ENCODE measurements around the gene SLC25A11.

The SLC25A11 gene

GRCh38 chr17:4978726-4979125 lies 38.9 kb upstream of the SLC25A11 start:
- no peak overlapping the region for H3K4me3 ChIP-seq (ENCODE audit: low read depth, low read length)
- TF ChIP-seq CTCF (IDR thresholded peaks at IDR 0.05; ENCODE audit: borderline replicate concordance, insufficient read depth, low read depth, low read length): no peak

GRCh38 chr17:4974115-4974670 lies 34.3 kb upstream of the SLC25A11 start:
- H3K4me3 ChIP-seq (ENCODE audit: low read depth, low read length): no peak overlapping the region
- TF ChIP-seq CTCF (IDR thresholded peaks at IDR 0.05; ENCODE audit: borderline replicate concordance, insufficient read depth, low read depth, low read length): no peak

- H3K4me3 ChIP-seq (ENCODE audit: low read depth, low read length): no peak overlapping the region
- TF ChIP-seq CTCF (IDR thresholded peaks at IDR 0.05; ENCODE audit: borderline replicate concordance, insufficient read depth, low read depth, low read length): no peak
These were observed 33.6 kb upstream of the SLC25A11 start for GRCh38 chr17:4973256-4974114.

GRCh38 chr17:4972752-4973151 lies 32.9 kb upstream of the SLC25A11 start:
- no peak for TF ChIP-seq CTCF (IDR thresholded peaks at IDR 0.05; ENCODE audit: borderline replicate concordance, insufficient read depth, low read depth, low read length)
- no peak overlapping the region for H3K4me3 ChIP-seq (ENCODE audit: low read depth, low read length)

- no peak for TF ChIP-seq CTCF (IDR thresholded peaks at IDR 0.05; ENCODE audit: borderline replicate concordance, insufficient read depth, low read depth, low read length)
These were observed 32.5 kb upstream of the SLC25A11 start for GRCh38 chr17:4972322-4972721.

GRCh38 chr17:4971826-4972225 lies 32.0 kb upstream of the SLC25A11 start:
- no peak for TF ChIP-seq CTCF (IDR thresholded peaks at IDR 0.05; ENCODE audit: borderline replicate concordance, insufficient read depth, low read depth, low read length)
- no peak overlapping the region for H3K4me3 ChIP-seq (ENCODE audit: low read depth, low read length)

More at GRCh38 chr17:4972322-4972721, 32.5 kb upstream of the SLC25A11 start:
- no peak overlapping the region for H3K4me3 ChIP-seq (ENCODE audit: low read depth, low read length)

- no peak overlapping the region for H3K4me3 ChIP-seq (ENCODE audit: low read depth, low read length)
- TF ChIP-seq CTCF (IDR thresholded peaks at IDR 0.05; ENCODE audit: borderline replicate concordance, insufficient read depth, low read depth, low read length): no peak
These were observed 30.4 kb upstream of the SLC25A11 start for GRCh38 chr17:4970273-4970672.

Measured in GM12875 (cell line).